Left lung (tissue), 10 donors: Measurements from ENCODE around the gene ARHGEF26. TPM values are rescaled to one million over a fixed set of nuclear protein-coding genes. Genes with fewer than 3 reads are reported as not detected.

Experiments used
- ATAC-seq: fragments of 200-7000 bp; cut with Tn5 transposase; one replicate; pipeline ENCODE4 v1.9.1; 2020; ENCODE audit warnings: moderate library complexity
- DNase-seq, 4 donors: peaks; one replicate each; pipeline ENCODE4 v3.0.0-alpha.2; 2013 to 2020
- H3K27ac ChIP-seq, 2 donors: fragments of 200-600 bp; sonication (generic) in 1 of 2; one replicate each; pipeline versions ENCODE4 v1.5.0 to v1.8.0; 2020 to 2021
- H3K27me3 ChIP-seq, 2 donors: fragments of 200-600 bp; sonication (generic) in 1 of 2; one replicate each; pipeline versions ENCODE4 v1.5.0 to v1.8.0; 2020 to 2021
- H3K36me3 ChIP-seq, 2 donors: fragments of 200-600 bp; sonication (generic) in 1 of 2; one replicate each; pipeline versions ENCODE4 v1.5.0 to v1.8.0; 2020 to 2021
- H3K4me1 ChIP-seq, 2 donors: fragments of 200-600 bp; one replicate each; pipeline ENCODE4 v1.8.0; 2021
- H3K4me3 ChIP-seq, 2 donors: fragments of 200-600 bp; sonication (generic) in 1 of 2; one replicate each; pipeline versions ENCODE4 v1.5.0 to v1.8.0; 2020 to 2021; ENCODE audit warnings: mild to moderate bottlenecking in 1 of 2
- H3K9me3 ChIP-seq, 2 donors: fragments of 200-600 bp; sonication (generic) in 1 of 2; one replicate each; pipeline versions ENCODE4 v1.5.0 to v1.8.0; 2020 to 2021
- CTCF ChIP-seq, 2 donors: fragments of 200-600 bp; sonication (generic) in 1 of 2; IDR thresholded peaks; one replicate each; pipeline versions ENCODE4 v1.5.0 to v1.8.0; 2021; ENCODE audit warnings: antibody characterized with exemption in 2 of 2
- intact Hi-C, 2 donors: fragments of 100-400 bp; cut with DNase I; formaldehyde crosslinking; loops; one replicate each; pipeline versions ENCODE4 v1.11.2 to v1.14.2; 2022
- polyA plus RNA-seq, 6 donors: library from polyadenylated mRNA; unstranded; fragments of 120-200 nt; gene quantifications; one replicate each; pipeline ENCODE4 v1.2.1, GENCODE V29; 2013; ENCODE audit not compliant: insufficient read length in 6 of 6
- total RNA-seq, 2 donors: library from RNA; stranded (reverse); fragmentation: NEBNext Ultra II Directional; extraction: Animal tissue kit (Norgen Biotek cat#: 25700); gene quantifications; one replicate each; pipeline ENCODE4 v1.2.1, GENCODE V29; 2021
- donor health status: DM: no; HTN: yes; CAD: no.
- donor health status: DM: no; HTN: no; CAD: no.

Gene ARHGEF26
- total and polyA plus RNA-seq, 8 donors, result 25.2 to 58.8 (median 30.0) TPM

GRCh38 chr3:154115332-154115731 lies 5.9 kb upstream of the ARHGEF26 start:
- Histone ChIP-seq H3K9me3 (no peaks in the 10 kb centered on the region), H3K36me3 (no peaks in the 10 kb centered on the region), H3K4me1 (peaks cover 0 to 3% of the 10 kb centered on the region in 2 donors), H3K4me3 (no peak overlapping the region), H3K27me3 (peaks cover 0 to 8% of the 10 kb centered on the region in 2 donors), H3K27ac (no peak overlapping the region)
- ATAC-seq (no peak), DNase-seq (no peak)
- TF ChIP-seq CTCF (IDR thresholded peaks at IDR 0.05), result no peak
- intact Hi-C loops, result no loop called here

DNA sequence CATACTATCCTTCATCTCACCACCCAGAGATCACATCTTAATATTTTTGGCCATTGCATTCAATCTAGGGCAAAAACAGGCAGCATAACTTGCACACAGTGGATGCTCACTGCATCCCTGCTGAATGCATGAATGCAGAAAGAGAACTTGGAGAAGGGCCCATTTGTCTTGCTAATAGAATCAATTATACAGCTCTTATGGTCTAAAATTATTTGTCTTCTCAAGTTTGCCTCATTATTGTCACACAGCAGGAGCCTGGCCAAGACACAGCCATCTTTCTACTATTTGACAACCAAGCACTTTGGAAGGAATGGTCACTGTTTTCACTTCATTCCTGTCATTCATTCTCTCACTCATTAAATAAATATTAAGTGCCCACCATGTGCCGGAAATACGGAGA lies 1.2 kb upstream of the ARHGEF26 start:
- Histone ChIP-seq H3K36me3 (no peaks in the 10 kb centered on the region), H3K27me3 (peaks cover 0 to 50% of the 10 kb centered on the region in 2 donors), H3K27ac (no peak overlapping the region), H3K4me3 (peak overlapping the region in 1 of 2 donors; percentile 74), H3K9me3 (no peaks in the 10 kb centered on the region), H3K4me1 (peaks cover 0 to 32% of the 10 kb centered on the region in 2 donors)
- DNase-seq (no peak), ATAC-seq (no peak)
- intact Hi-C loops, result no loop called here
- TF ChIP-seq CTCF (IDR thresholded peaks at IDR 0.05), result no peak

GRCh38 chr3:154121701-154122551 lies 736 bp downstream of the ARHGEF26 start:
- intact Hi-C loops, result no loop called here
- no peak for TF ChIP-seq CTCF (IDR thresholded peaks at IDR 0.05)
- DNase-seq, result peak; percentile 12 to 83 (median 36)

GRCh38 chr3:154122552-154122911 lies 1.3 kb downstream of the ARHGEF26 start:
- no peaks in the 10 kb centered on the region for H3K9me3 ChIP-seq
- peak in 1 of 4 donors; percentile 34 for DNase-seq
- H3K36me3 ChIP-seq, result no peaks in the 10 kb centered on the region
- TF ChIP-seq CTCF (IDR thresholded peaks at IDR 0.05), result no peak
- intact Hi-C loops, result no loop called here
- peaks cover 0 to 50% of the 10 kb centered on the region in 2 donors for H3K27me3 ChIP-seq
- H3K27ac ChIP-seq, result peak overlapping the region; percentile 45 to 57
- H3K4me3 ChIP-seq, result peak overlapping the region; percentile 60 to 74
- peaks cover 0 to 43% of the 10 kb centered on the region in 2 donors for H3K4me1 ChIP-seq
- peak; percentile 0 for ATAC-seq

More at GRCh38 chr3:154121701-154122551, 736 bp downstream of the ARHGEF26 start:
- peak; percentile 65 for ATAC-seq
- Histone ChIP-seq H3K27ac (peak overlapping the region; percentile 45 to 57), H3K4me3 (peak overlapping the region; percentile 60 to 74), H3K4me1 (peaks cover 0 to 43% of the 10 kb centered on the region in 2 donors), H3K27me3 (peaks cover 0 to 50% of the 10 kb centered on the region in 2 donors), H3K9me3 (no peaks in the 10 kb centered on the region), H3K36me3 (no peaks in the 10 kb centered on the region)

DNA sequence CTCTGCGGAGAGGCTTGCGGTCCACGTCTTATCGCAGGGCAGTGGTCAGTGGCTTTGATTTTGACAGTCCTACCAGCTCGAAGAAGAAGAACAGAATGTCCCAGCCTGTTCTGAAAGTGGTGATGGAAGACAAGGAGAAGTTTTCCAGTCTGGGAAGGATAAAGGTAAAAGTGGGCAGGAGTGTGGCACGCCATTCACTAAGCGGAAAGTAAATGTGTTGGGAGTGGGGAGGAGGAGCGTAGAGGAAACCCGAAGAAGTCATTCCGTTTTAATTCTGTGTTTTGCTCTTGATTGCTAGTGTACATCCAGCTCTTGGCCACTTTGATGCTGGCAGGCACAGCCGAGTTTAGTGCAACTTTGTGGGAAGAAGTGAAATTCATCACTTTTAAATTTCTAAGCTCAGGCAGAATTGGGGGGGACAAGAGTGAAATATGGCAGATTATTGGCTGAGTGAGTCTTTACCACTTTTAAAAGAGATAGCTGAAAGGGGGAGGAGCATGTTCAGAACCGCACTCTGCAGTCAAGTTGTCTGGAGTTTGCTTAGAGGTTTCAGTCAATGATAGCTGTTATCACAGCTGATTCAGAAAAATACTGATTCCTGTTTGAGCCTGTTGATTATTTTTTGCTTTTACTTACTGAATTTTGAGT lies 1.8 kb downstream of the ARHGEF26 start:
- DNase-seq (peak in 2 of 4 donors; percentile 52 to 57), ATAC-seq (peak; percentile 10)
- no peak for TF ChIP-seq CTCF (IDR thresholded peaks at IDR 0.05)
- H3K4me1 ChIP-seq, result peaks cover 0 to 43% of the 10 kb centered on the region in 2 donors
- intact Hi-C loops, result no loop called here
- peak overlapping the region; percentile 45 to 57 for H3K27ac ChIP-seq
- H3K9me3 ChIP-seq, result no peaks in the 10 kb centered on the region
- H3K4me3 ChIP-seq, result peak overlapping the region; percentile 60 to 74
- peaks cover 0 to 50% of the 10 kb centered on the region in 2 donors for H3K27me3 ChIP-seq
- no peaks in the 10 kb centered on the region for H3K36me3 ChIP-seq
